H1 (cell line): ENCODE measurements around the gene PDE4D. TPM values are rescaled to one million over a fixed set of nuclear protein-coding genes. Genes with fewer than 3 reads are reported as not detected.

Experiments
- CTCF ChIA-PET: fragments of 300-600 bp; sonication (Branson Sonifier 250); formaldehyde crosslinking; loops from one replicate; lab custom pipeline; 2021; ENCODE audit not compliant: partially characterized antibody; lab: Charles Lee
- POLR2A ChIA-PET: fragments of 300-600 bp; sonication (Branson Sonifier 250); formaldehyde crosslinking; loops from one replicate; lab custom pipeline; 2021; ENCODE audit warnings: inconsistent platforms; ENCODE audit not compliant: partially characterized antibody; lab: Charles Lee
- DNase-seq, 2 experiments: peaks; one replicate each; pipeline versions ENCODE4 v3.0.0 to v3.0.0-alpha.2; 2010 to 2022; ENCODE audit warnings: low spot score in 2 of 2, low read depth in 1 of 2, mixed read lengths in 1 of 2
- FAIRE-seq: peaks from 2 replicates; lab custom pipeline; 2011; peaks lifted over from hg19 to GRCh38; lab: Jason Lieb, UNC
- H2AFZ ChIP-seq: 2 replicates; pipeline ENCODE4 v1.8.1; 2012; ENCODE audit warnings: low read length, inconsistent platforms
- H2AK5ac ChIP-seq: 2 replicates; pipeline ENCODE4 v1.6.1; 2013; ENCODE audit warnings: low read depth, low read length
- H2BK120ac ChIP-seq: replicated peaks from 2 replicates; pipeline ENCODE3; 2013; ENCODE audit warnings: low read depth, low read length, inconsistent platforms
- H2BK12ac ChIP-seq: 2 replicates; pipeline ENCODE4 v1.6.1; 2013; ENCODE audit warnings: low read depth, low read length
- H2BK15ac ChIP-seq: 2 replicates; pipeline ENCODE4 v1.6.1; 2013; ENCODE audit warnings: low read length
- H2BK20ac ChIP-seq: 2 replicates; pipeline ENCODE4 v1.6.1; 2013; ENCODE audit warnings: low read length
- H2BK5ac ChIP-seq: 2 replicates; pipeline ENCODE4 v1.6.1; 2013; ENCODE audit warnings: low read depth, low read length
- H3K14ac ChIP-seq: 2 replicates; pipeline ENCODE4 v1.6.1; 2013; ENCODE audit warnings: inconsistent platforms; ENCODE audit not compliant: insufficient read length
- H3K18ac ChIP-seq: 2 replicates; pipeline ENCODE4 v1.6.1; 2013; ENCODE audit warnings: low read length; ENCODE audit errors: extremely low read depth
- H3K23ac ChIP-seq: 2 replicates; pipeline ENCODE4 v1.6.1; 2013; ENCODE audit warnings: inconsistent platforms; ENCODE audit not compliant: insufficient read length
- H3K23me2 ChIP-seq: 2 replicates; pipeline ENCODE4 v1.6.1; 2013; ENCODE audit warnings: low read depth, low read length
- H3K27ac ChIP-seq: 2 replicates; pipeline ENCODE4 v1.6.1; 2011; ENCODE audit warnings: low read depth, low read length, inconsistent platforms
- H3K27me3 ChIP-seq, 4 experiments: replicated peaks in 1 of 4; 1 replicate in 1 of 4; 2 replicates in 3 of 4; pipeline versions ENCODE4 v1.6.1 to v1.8.1; 2011 to 2013; ENCODE audit warnings: low read length in 3 of 4, mild to moderate bottlenecking in 3 of 4, inconsistent platforms in 2 of 4, mixed read lengths in 2 of 4, moderate library complexity in 1 of 4; ENCODE audit not compliant: control insufficient read depth in 3 of 4, insufficient read depth in 3 of 4; ENCODE audit errors: extremely low read depth in 1 of 4
- H3K36me3 ChIP-seq, 4 experiments: 2 replicates each; pipeline versions ENCODE4 v1.6.1 to v1.8.1; 2011 to 2013; ENCODE audit warnings: mild to moderate bottlenecking in 4 of 4, low read length in 3 of 4, moderate library complexity in 2 of 4, control low read depth in 1 of 4, inconsistent platforms in 1 of 4; ENCODE audit not compliant: insufficient read depth in 4 of 4, control insufficient read depth in 2 of 4
- H3K4ac ChIP-seq: replicated peaks from 2 replicates; pipeline ENCODE3; 2013; ENCODE audit warnings: low read length, low read depth, mixed read lengths, inconsistent platforms; ENCODE audit not compliant: insufficient read length
- H3K4me1 ChIP-seq, 4 experiments: replicated peaks in 1 of 4; 1 replicate in 1 of 4; 2 replicates in 3 of 4; pipeline versions ENCODE4 v1.6.1 to v1.8.1; 2011 to 2013; ENCODE audit warnings: low read length in 3 of 4, inconsistent platforms in 2 of 4, mixed read lengths in 1 of 4; ENCODE audit not compliant: insufficient read depth in 4 of 4, control insufficient read depth in 3 of 4
- H3K4me2 ChIP-seq, 2 experiments: 2 replicates each; pipeline versions ENCODE4 v1.6.1 to v1.8.1; 2011 to 2013; ENCODE audit warnings: low read depth in 2 of 2, low read length in 2 of 2, control low read depth in 1 of 2, inconsistent platforms in 1 of 2, mild to moderate bottlenecking in 1 of 2; ENCODE audit not compliant: insufficient read depth in 1 of 2
- H3K4me3 ChIP-seq, 4 experiments: fragments of 200-600, 300-600 bp in 1 of 4; sonication (generic), shearing (Covaris generic), sonication (Bioruptor Twin) in 1 of 4; 2 replicates each; pipeline versions ENCODE4 v1.5.1 to v1.8.1; 2011 to 2016; ENCODE audit warnings: low read length in 4 of 4, low read depth in 3 of 4, control low read depth in 2 of 4, inconsistent platforms in 2 of 4, mild to moderate bottlenecking in 2 of 4, mixed read lengths in 1 of 4, moderate library complexity in 1 of 4; ENCODE audit not compliant: insufficient read depth in 2 of 4; ENCODE audit errors: extremely low read depth in 1 of 4
- H3K56ac ChIP-seq: replicated peaks from 2 replicates; pipeline ENCODE3; 2013; ENCODE audit warnings: low read depth, mild to moderate bottlenecking, mixed read lengths, low read length, inconsistent platforms; ENCODE audit not compliant: insufficient read length
- H3K79me1 ChIP-seq: 2 replicates; pipeline ENCODE4 v1.6.1; 2013; ENCODE audit warnings: low read depth, low read length, control low read depth
- H3K79me2 ChIP-seq, 2 experiments: 2 replicates each; pipeline versions ENCODE4 v1.6.1 to v1.8.1; 2012 to 2013; ENCODE audit warnings: low read length in 2 of 2, mild to moderate bottlenecking in 2 of 2, inconsistent platforms in 1 of 2; ENCODE audit not compliant: insufficient read depth in 2 of 2, control insufficient read depth in 1 of 2
- H3K9ac ChIP-seq, 4 experiments: replicated peaks in 1 of 4; 1 replicate in 1 of 4; 2 replicates in 3 of 4; pipeline versions ENCODE4 v1.6.1 to v1.8.1; 2011 to 2013; ENCODE audit warnings: low read depth in 3 of 4, low read length in 3 of 4, control low read depth in 2 of 4, mild to moderate bottlenecking in 2 of 4, moderate library complexity in 2 of 4, inconsistent platforms in 1 of 4; ENCODE audit errors: extremely low read depth in 1 of 4
- H3K9me3 ChIP-seq, 2 experiments: 2 replicates each; pipeline versions ENCODE4 v1.6.1 to v1.8.1; 2012 to 2013; ENCODE audit warnings: mild to moderate bottlenecking in 2 of 2, moderate library complexity in 2 of 2, control low read depth in 1 of 2, inconsistent platforms in 1 of 2, low read depth in 1 of 2, low read length in 1 of 2, mixed read lengths in 1 of 2; ENCODE audit not compliant: insufficient read depth in 2 of 2
- H4K20me1 ChIP-seq, 2 experiments: replicated peaks in 1 of 2; 2 replicates each; pipeline versions ENCODE3 to v1.8.1; 2011 to 2013; ENCODE audit warnings: inconsistent platforms in 2 of 2, low read length in 2 of 2, mild to moderate bottlenecking in 1 of 2; ENCODE audit not compliant: insufficient read depth in 2 of 2, control insufficient read depth in 1 of 2
- H4K5ac ChIP-seq: 2 replicates; pipeline ENCODE4 v1.6.1; 2013; ENCODE audit warnings: low read length, low read depth, mixed read lengths, inconsistent platforms; ENCODE audit not compliant: insufficient read length
- H4K8ac ChIP-seq: 2 replicates; pipeline ENCODE4 v1.8.0; 2013; ENCODE audit warnings: mild to moderate bottlenecking, moderate library complexity, low read length, inconsistent platforms; ENCODE audit not compliant: insufficient read depth; ENCODE audit errors: extremely low read depth
- H4K91ac ChIP-seq: replicated peaks from 2 replicates; pipeline ENCODE3; 2013; ENCODE audit warnings: low read length, mixed read lengths, inconsistent platforms; ENCODE audit not compliant: insufficient read length
- EZH2 ChIP-seq: fragments of 200-600 bp; sonication (generic); IDR thresholded peaks from 2 replicates; pipeline ENCODE4 v1.7.1; 2012; ENCODE audit warnings: low read depth, mild to moderate bottlenecking, moderate library complexity, low read length, inconsistent platforms; ENCODE audit not compliant: severe bottlenecking
- POU5F1 ChIP-seq: IDR thresholded peaks from 2 replicates; pipeline ENCODE4 v1.6.1; 2011; ENCODE audit warnings: low read depth, mild to moderate bottlenecking, low read length, moderate library complexity
- TBP ChIP-seq: IDR thresholded peaks from 2 replicates; pipeline ENCODE4 v1.6.1; 2011; ENCODE audit warnings: low read depth, low read length, improper control_type of control experiment
- ZNF274 ChIP-seq: IDR thresholded peaks from 2 replicates; pipeline ENCODE4 v1.7.0; 2012; ENCODE audit warnings: low read length, borderline replicate concordance; ENCODE audit errors: extremely low read depth
- polyA plus RNA-seq, 7 experiments: library from polyadenylated mRNA; depleted of rRNA in 3 of 7; stranded (reverse) in 5 of 7; unstranded in 2 of 7; fragments of >200 nt in 5 of 7; fragments of 200-250 nt in 2 of 7; gene quantifications; 1 replicate in 5 of 7; 2 replicates in 1 of 7; 4 replicates in 1 of 7; pipeline versions ENCODE4 v1.2.1 to v1.2.3, GENCODE V29; 2011 to 2013; ENCODE audit warnings: missing spikeins in 2 of 7, mixed read lengths in 2 of 7
- total RNA-seq: library from RNA; stranded (reverse); fragmentation: NEBNext Ultra II Directional; extraction: Animal tissue kit (Norgen Biotek cat#: 25700); gene quantifications from 2 replicates; pipeline ENCODE4 v1.2.1, GENCODE V29; 2021
- TF ChIP-seq, protein P1 (sequence below): IDR thresholded peaks from 2 replicates; pipeline ENCODE4 v1.6.1; 2012; ENCODE audit warnings: inconsistent platforms

Gene PDE4D
- total and polyA plus RNA-seq, 2 of the 8 experiments (the other 6 are each of a cell fraction or from before 2014, with no cell fraction given), result 2.3 to 3.7 TPM

DNA sequence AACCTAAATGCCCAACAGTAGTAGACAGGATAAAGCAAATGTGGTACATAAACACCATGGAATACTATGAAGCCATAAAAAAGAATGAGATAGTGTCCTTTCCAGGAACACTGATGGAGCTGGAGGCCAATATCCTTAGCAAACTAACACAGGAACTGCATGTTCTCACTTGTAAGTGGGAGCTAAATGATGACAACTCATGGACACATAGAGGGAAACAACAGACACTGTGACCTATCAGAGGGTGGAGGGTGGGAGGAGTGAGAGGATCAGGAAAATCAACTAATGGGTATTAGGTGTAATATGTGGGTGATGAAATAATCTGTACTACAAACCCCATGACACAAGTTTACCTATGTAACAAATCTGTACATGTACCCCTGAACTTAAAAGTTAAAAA lies 805.0 kb downstream of the PDE4D start:
- no peak for FAIRE-seq
- Histone ChIP-seq H4K5ac (no peak overlapping the region), H4K91ac (no peak overlapping the region), H2BK12ac (no peak overlapping the region), H2BK120ac (no peak overlapping the region), H3K36me3 (no peaks in the 10 kb centered on the region), H4K20me1 (no peaks in the 10 kb centered on the region), H2BK15ac (no peak overlapping the region), H3K56ac (no peak overlapping the region), H3K4me3 (no peak overlapping the region), H3K4me2 (no peak overlapping the region), H2AFZ (no peak overlapping the region), H3K18ac (no peak overlapping the region), H3K4me1 (no peaks in the 10 kb centered on the region), H3K9me3 (no peaks in the 10 kb centered on the region), H3K23ac (no peak overlapping the region), H4K8ac (no peak overlapping the region), H3K79me1 (no peaks in the 10 kb centered on the region), H2BK20ac (no peak overlapping the region), H3K14ac (no peak overlapping the region), H2BK5ac (no peak overlapping the region), H2AK5ac (no peak overlapping the region), H3K9ac (no peak overlapping the region), H3K79me2 (no peaks in the 10 kb centered on the region), H3K27ac (no peak overlapping the region), H3K23me2 (no peaks in the 10 kb centered on the region), H3K27me3 (no peaks in the 10 kb centered on the region), H3K4ac (no peak overlapping the region)
- no peak for DNase-seq
- TF ChIP-seq POU5F1, result no peak
- TF ChIP-seq TBP, result no peak
- TF ChIP-seq EZH2, result no peak
- TF ChIP-seq, protein P1, sequence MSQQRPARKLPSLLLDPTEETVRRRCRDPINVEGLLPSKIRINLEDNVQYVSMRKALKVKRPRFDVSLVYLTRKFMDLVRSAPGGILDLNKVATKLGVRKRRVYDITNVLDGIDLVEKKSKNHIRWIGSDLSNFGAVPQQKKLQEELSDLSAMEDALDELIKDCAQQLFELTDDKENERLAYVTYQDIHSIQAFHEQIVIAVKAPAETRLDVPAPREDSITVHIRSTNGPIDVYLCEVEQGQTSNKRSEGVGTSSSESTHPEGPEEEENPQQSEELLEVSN, result no peak
- no peak for TF ChIP-seq ZNF274
- ChIA-PET POLR2A (no interaction called here), CTCF (no interaction called here)
